PC-9 (cell line): ENCODE data around the gene HIF1AN. TPM values are rescaled to one million over a fixed set of nuclear protein-coding genes. Genes with fewer than 3 reads are reported as not detected.

Experiments used
- BruUV-seq: library from RNA; stranded (reverse); fragments of 400-500 nt; replicated peaks from 2 replicates; lab custom pipeline; 2021; lab: Mats Ljungman, UMichigan
- CTCF ChIA-PET: fragments of 300-600 bp; sonication (Branson Sonifier 250); formaldehyde crosslinking; loops from one replicate; lab custom pipeline; 2022; ENCODE audit warnings: antibody characterized with exemption; lab: Charles Lee
- POLR2A ChIA-PET: fragments of 300-600 bp; sonication (Branson Sonifier 250); formaldehyde crosslinking; loops from one replicate; lab custom pipeline; 2022; ENCODE audit warnings: antibody characterized with exemption; ENCODE audit not compliant: unreplicated experiment; lab: Charles Lee
- DNase-seq, 2 experiments: peaks; one replicate each; pipeline versions ENCODE4 v3.0.0 to v3.0.0-alpha.2; 2015 to 2022; ENCODE audit warnings: mixed read lengths in 1 of 2
- H2AFZ ChIP-seq: fragments of 200-600 bp; sonication (generic); 2 replicates; pipeline ENCODE4 v1.8.1; 2017; ENCODE audit warnings: antibody characterized with exemption
- H3F3A ChIP-seq: fragments of 200-600 bp; sonication (generic); 2 replicates; pipeline ENCODE4 v1.8.1; 2017; ENCODE audit warnings: antibody characterized with exemption, mild to moderate bottlenecking, low read depth; ENCODE audit not compliant: insufficient read depth
- H3K27ac ChIP-seq: fragments of 200-600 bp; sonication (generic); 2 replicates; pipeline ENCODE4 v1.6.1; 2016; ENCODE audit warnings: mixed run types
- H3K27me3 ChIP-seq: fragments of 200-600 bp; sonication (generic); 2 replicates; pipeline ENCODE4 v1.6.1; 2016; ENCODE audit warnings: low read depth, mixed run types; ENCODE audit not compliant: insufficient read depth
- H3K36me3 ChIP-seq: fragments of 200-600 bp; sonication (generic); 2 replicates; pipeline ENCODE4 v1.6.1; 2016; ENCODE audit warnings: low read depth, mixed run types
- H3K4me1 ChIP-seq: fragments of 200-600 bp; sonication (generic); replicated peaks from 2 replicates; pipeline ENCODE4 v1.6.1; 2016; ENCODE audit warnings: mixed run types; ENCODE audit not compliant: insufficient read depth
- H3K4me2 ChIP-seq: fragments of 200-600 bp; sonication (generic); 2 replicates; pipeline ENCODE4 v1.6.1; 2017; ENCODE audit warnings: mixed run types
- H3K4me3 ChIP-seq: fragments of 200-600 bp; sonication (generic); 2 replicates; pipeline ENCODE4 v1.6.1; 2016; ENCODE audit warnings: mixed run types
- H3K79me2 ChIP-seq: fragments of 200-600 bp; sonication (generic); 2 replicates; pipeline ENCODE4 v1.6.1; 2017; ENCODE audit warnings: low read depth, mixed run types
- H3K9me2 ChIP-seq: fragments of 200-600 bp; sonication (generic); 2 replicates; pipeline ENCODE4 v1.8.1; 2017; ENCODE audit warnings: mild to moderate bottlenecking; ENCODE audit not compliant: insufficient read depth
- H3K9me3 ChIP-seq: fragments of 200-600 bp; sonication (generic); 2 replicates; pipeline ENCODE4 v1.8.1; 2016; ENCODE audit warnings: low read depth; ENCODE audit not compliant: insufficient read depth
- H4K20me1 ChIP-seq: fragments of 200-600 bp; sonication (generic); 2 replicates; pipeline ENCODE4 v1.8.1; 2017; ENCODE audit not compliant: insufficient read depth
- CTCF ChIP-seq: fragments of 200-600 bp; sonication (generic); conservative IDR thresholded peaks from 2 replicates; pipeline ENCODE4 v1.6.1; 2017; ENCODE audit warnings: mixed run types, antibody characterized with exemption, mild to moderate bottlenecking, moderate library complexity
- EZH2 ChIP-seq: fragments of 200-600 bp; sonication (generic); IDR thresholded peaks from 2 replicates; pipeline ENCODE4 v1.8.0; 2017; ENCODE audit warnings: antibody characterized with exemption, low read depth
- intact Hi-C: fragments of 100-400 bp; cut with micrococcal nuclease; formaldehyde crosslinking; loops from one replicate; pipeline ENCODE4 v1.10.0; 2022; ENCODE audit not compliant: unreplicated experiment
- total RNA-seq: library from RNA; stranded (reverse); gene quantifications from 2 replicates; pipeline ENCODE4 v1.2.3, GENCODE V29; 2021

Gene HIF1AN
- total RNA-seq, 1 experiment from 2014 or later = 42.0 TPM

- no peak overlapping the region for H3K4me2 ChIP-seq
- ChIA-PET CTCF (no interaction called here), POLR2A (no interaction called here)
- DNase-seq = no peak
- peaks cover 16% of the 10 kb centered on the region for H3K4me1 ChIP-seq
- TF ChIP-seq EZH2 (no peak), CTCF (no peak)
- no peaks in the 10 kb centered on the region for H3K36me3 ChIP-seq
- no peak overlapping the region for H3K4me3 ChIP-seq
- no peak overlapping the region for H3K27ac ChIP-seq
- no peaks in the 10 kb centered on the region for H3K9me2 ChIP-seq
- no TSS peak for BruUV-seq
- no peaks in the 10 kb centered on the region for H3F3A ChIP-seq
- H3K9me3 ChIP-seq = no peaks in the 10 kb centered on the region
- no peaks in the 10 kb centered on the region for H3K79me2 ChIP-seq
- intact Hi-C loops = no loop called here
- H2AFZ ChIP-seq = no peak overlapping the region
- H4K20me1 ChIP-seq = no peaks in the 10 kb centered on the region
- no peaks in the 10 kb centered on the region for H3K27me3 ChIP-seq
Measured at GRCh38 chr10:100506596-100507356, 29.0 kb upstream of the HIF1AN start.

- CTCF ChIA-PET = no interaction called here
Measured at GRCh38 chr10:100507357-100507732, 28.4 kb upstream of the HIF1AN start.

GRCh38 chr10:100508266-100508665, 27.5 kb upstream of the HIF1AN start:
- no peak for TF ChIP-seq CTCF
- TF ChIP-seq EZH2 = no peak
- H3F3A ChIP-seq = no peaks in the 10 kb centered on the region
- H3K79me2 ChIP-seq = no peaks in the 10 kb centered on the region
- H3K9me3 ChIP-seq = no peaks in the 10 kb centered on the region
- DNase-seq = no peak
- no TSS peak for BruUV-seq
- CTCF ChIA-PET = interaction anchor here (0.8 to 1.3 kb wide), 4 partner anchors 10 to 602 kb away, joined by 3 to 9 read pairs (median 4); no protein-coding TSS in a partner anchor
- no peak overlapping the region for H3K4me2 ChIP-seq
- H3K9me2 ChIP-seq = no peaks in the 10 kb centered on the region
- intact Hi-C loops = loop anchor here (1.0 to 2.0 kb wide), 2 partner anchors 75 to 169 kb away; no protein-coding TSS in a partner anchor
- no peak overlapping the region for H2AFZ ChIP-seq
- H4K20me1 ChIP-seq = no peaks in the 10 kb centered on the region
- no peak overlapping the region for H3K4me3 ChIP-seq
- no peaks in the 10 kb centered on the region for H3K36me3 ChIP-seq
- POLR2A ChIA-PET = no interaction called here
- no peak overlapping the region for H3K27ac ChIP-seq
- no peaks in the 10 kb centered on the region for H3K27me3 ChIP-seq
- H3K4me1 ChIP-seq = peaks cover 16% of the 10 kb centered on the region

More at GRCh38 chr10:100507357-100507732, 28.4 kb upstream of the HIF1AN start:
- Histone ChIP-seq H4K20me1 (no peaks in the 10 kb centered on the region), H3K79me2 (no peaks in the 10 kb centered on the region), H3K4me2 (no peak overlapping the region), H3K9me2 (no peaks in the 10 kb centered on the region), H3K36me3 (no peaks in the 10 kb centered on the region), H3F3A (no peaks in the 10 kb centered on the region), H3K27ac (no peak overlapping the region), H3K4me1 (peaks cover 16% of the 10 kb centered on the region), H2AFZ (no peak overlapping the region), H3K27me3 (no peaks in the 10 kb centered on the region), H3K9me3 (no peaks in the 10 kb centered on the region), H3K4me3 (no peak overlapping the region)
- POLR2A ChIA-PET = no interaction called here
- TF ChIP-seq CTCF (no peak), EZH2 (no peak)
- no peak for DNase-seq
- BruUV-seq = no TSS peak
- intact Hi-C loops = no loop called here
